HCT116 (cell line): Measurements from ENCODE around the gene CSF3R. TPM values are rescaled to one million over a fixed set of nuclear protein-coding genes. Genes with fewer than 3 reads are reported as not detected.

Experiments used
- ATAC-seq: fragments of 200-7000 bp; cut with Tn5 transposase; 2 replicates; pipeline ENCODE4 v1.9.1; 2020; ENCODE audit warnings: mild to moderate bottlenecking, moderate library complexity
- BruUV-seq: library from RNA; stranded (reverse); fragments of 400-500 nt; replicated peaks from 2 replicates; lab custom pipeline; 2021; lab: Mats Ljungman, UMichigan
- CTCF ChIA-PET: fragments of 300-600 bp; sonication (Branson Sonifier 250); formaldehyde crosslinking; loops from one replicate; lab custom pipeline; 2021; ENCODE audit warnings: antibody characterized with exemption; lab: Charles Lee
- POLR2A ChIA-PET: fragments of 300-600, 350-600 bp; sonication (Branson Sonifier 250); formaldehyde crosslinking; loops from one replicate; lab custom pipeline; 2021; ENCODE audit warnings: antibody characterized with exemption; lab: Charles Lee
- RAD21 ChIA-PET, 2 experiments: fragments of 300-600 bp; sonication (Branson Sonifier 250); formaldehyde crosslinking; loops; one replicate each; lab custom pipeline; 2023; ENCODE audit warnings: low total read pairs in 2 of 2; ENCODE audit not compliant: uncharacterized antibody in 2 of 2, unreplicated experiment in 2 of 2, low non-redundant PET in 1 of 2; lab: Charles Lee
- DNase-seq: peaks from one replicate; pipeline ENCODE4 v3.0.0-alpha.2; 2010; ENCODE audit warnings: low read depth, low spot score
- H2AFZ ChIP-seq: fragments of 200-600 bp; shearing (Covaris generic), sonication (generic); 2 replicates; pipeline ENCODE4 v1.6.1; 2017; ENCODE audit warnings: low read depth, mixed run types, mixed read lengths, antibody characterized with exemption, low read length; ENCODE audit not compliant: poor library complexity, severe bottlenecking
- H3K27ac ChIP-seq: 2 replicates; pipeline ENCODE4 v1.5.1; 2012; ENCODE audit warnings: low read depth, low read length
- H3K27me3 ChIP-seq: fragments of 200-600 bp; sonication (generic); 2 replicates; pipeline ENCODE4 v1.6.1; 2016; ENCODE audit warnings: mixed run types, low read length, mixed read lengths; ENCODE audit not compliant: insufficient read depth
- H3K36me3 ChIP-seq, 2 experiments: fragments of 200-500 bp in 1 of 2; fragments of 200-600 bp in 1 of 2; sonication (Bioruptor generic) in 1 of 2; sonication (generic) in 1 of 2; 2 replicates each; pipeline versions ENCODE4 v1.5.1 to v1.6.1; 2014 to 2016; ENCODE audit warnings: low read length in 2 of 2, inconsistent platforms in 1 of 2, mixed read lengths in 1 of 2, mixed run types in 1 of 2; ENCODE audit not compliant: insufficient read depth in 2 of 2, control insufficient read depth in 1 of 2
- H3K4me1 ChIP-seq, 2 experiments: fragments of 200-600 bp in 1 of 2; sonication (generic) in 1 of 2; 2 replicates each; pipeline versions ENCODE4 v1.5.1 to v1.6.1; 2012 to 2017; ENCODE audit warnings: low read length in 2 of 2, inconsistent platforms in 1 of 2, mild to moderate bottlenecking in 1 of 2, mixed read lengths in 1 of 2, mixed run types in 1 of 2, moderate library complexity in 1 of 2; ENCODE audit not compliant: insufficient read depth in 2 of 2, control insufficient read depth in 1 of 2
- H3K4me2 ChIP-seq: fragments of 200-600 bp; sonication (generic); 2 replicates; pipeline ENCODE4 v1.6.1; 2017; ENCODE audit warnings: mixed run types, low read length, mixed read lengths
- H3K4me3 ChIP-seq, 2 experiments: fragments of 200-600 bp in 1 of 2; sonication (generic) in 1 of 2; replicated peaks in 1 of 2; 2 replicates each; pipeline ENCODE4 v1.5.1; 2011 to 2016; ENCODE audit warnings: low read length in 2 of 2, control low read depth in 1 of 2, low read depth in 1 of 2, mild to moderate bottlenecking in 1 of 2, mixed read lengths in 1 of 2, mixed run types in 1 of 2
- H3K79me2 ChIP-seq: fragments of 200-600 bp; sonication (generic); 2 replicates; pipeline ENCODE4 v1.6.1; 2017; ENCODE audit warnings: mild to moderate bottlenecking, mixed run types, low read length, moderate library complexity, mixed read lengths; ENCODE audit not compliant: insufficient read depth
- H3K9ac ChIP-seq: fragments of 200-600 bp; sonication (generic); 2 replicates; pipeline ENCODE4 v1.6.1; 2016; ENCODE audit warnings: low read length, mixed read lengths
- H3K9me2 ChIP-seq: fragments of 200-600 bp; sonication (generic), shearing (Covaris generic); 2 replicates; pipeline ENCODE4 v1.6.1; 2017; ENCODE audit warnings: mixed run types, mild to moderate bottlenecking, moderate library complexity; ENCODE audit not compliant: insufficient read depth
- H3K9me3 ChIP-seq, 2 experiments: fragments of 200-500 bp in 1 of 2; fragments of 200-600 bp in 1 of 2; sonication (Bioruptor generic) in 1 of 2; sonication (generic) in 1 of 2; 2 replicates each; pipeline ENCODE4 v1.6.1; 2014 to 2017; ENCODE audit warnings: low read length in 2 of 2, mixed read lengths in 2 of 2, inconsistent platforms in 1 of 2, low read depth in 1 of 2, mild to moderate bottlenecking in 1 of 2, mixed run types in 1 of 2, moderate library complexity in 1 of 2; ENCODE audit not compliant: control insufficient read depth in 1 of 2, insufficient read depth in 1 of 2
- H4K20me1 ChIP-seq: fragments of 200-600 bp; sonication (generic), shearing (Covaris generic); 2 replicates; pipeline ENCODE4 v1.6.1; 2017; ENCODE audit warnings: mixed run types, mild to moderate bottlenecking, moderate library complexity; ENCODE audit not compliant: insufficient read depth
- CEBPB ChIP-seq: IDR thresholded peaks from 2 replicates; pipeline ENCODE4 v1.6.1; 2012; ENCODE audit warnings: low read depth
- RAD21 ChIP-seq: IDR thresholded peaks from 2 replicates; pipeline ENCODE4 v1.6.1; 2012; ENCODE audit warnings: low read depth, mild to moderate bottlenecking
- SIN3A ChIP-seq: IDR thresholded peaks from 2 replicates; pipeline ENCODE4 v1.6.1; 2012; ENCODE audit warnings: low read depth
- SRF ChIP-seq: IDR thresholded peaks from 2 replicates; pipeline ENCODE4 v1.6.1; 2012; ENCODE audit warnings: low read depth
- TCF7L2 ChIP-seq: IDR thresholded peaks from 2 replicates; pipeline ENCODE4 v1.7.0; 2011; ENCODE audit warnings: borderline replicate concordance, inconsistent platforms; ENCODE audit not compliant: insufficient read depth, insufficient read length; ENCODE audit errors: extremely low read depth
- YY1 ChIP-seq: IDR thresholded peaks from 2 replicates; pipeline ENCODE4 v1.6.1; 2011; ENCODE audit warnings: low read length, low read depth, moderate library complexity, mild to moderate bottlenecking; ENCODE audit not compliant: insufficient replicate concordance; ENCODE audit errors: extremely low read depth
- ZNF274 ChIP-seq: fragments of 200-500 bp; sonication (Bioruptor generic); IDR thresholded peaks from 2 replicates; pipeline ENCODE4 v1.6.1; 2014; ENCODE audit warnings: mild to moderate bottlenecking, low read depth, low read length, inconsistent platforms
- intact Hi-C: fragments of 100-400 bp; cut with micrococcal nuclease; formaldehyde crosslinking; loops from 2 replicates; pipeline ENCODE4 v1.10.0; 2022
- total RNA-seq: library from RNA; stranded (reverse); gene quantifications from one replicate; pipeline ENCODE4 v1.2.1, GENCODE V29; 2021; ENCODE audit not compliant: unreplicated experiment
- TF ChIP-seq, protein P1 (sequence below): IDR thresholded peaks from 2 replicates; pipeline ENCODE4 v1.6.1; 2011; ENCODE audit warnings: mild to moderate bottlenecking, low read length, moderate library complexity; ENCODE audit not compliant: insufficient replicate concordance; ENCODE audit errors: extremely low read depth
- TF ChIP-seq, protein P2 (sequence below): IDR thresholded peaks from 2 replicates; pipeline ENCODE4 v1.6.1; 2012
- TF ChIP-seq, protein P3 (sequence below): IDR thresholded peaks from 2 replicates; pipeline ENCODE4 v1.6.1; 2012; ENCODE audit warnings: low read depth
- TF ChIP-seq, protein P4 (sequence below): IDR thresholded peaks from 2 replicates; pipeline ENCODE4 v1.6.1; 2012
- TF ChIP-seq, protein P5 (sequence below), 3 experiments: fragments of 200-600 bp in 1 of 3; sonication (generic) in 1 of 3; IDR thresholded peaks in 2 of 3; conservative IDR thresholded peaks in 1 of 3; 2 replicates each; pipeline ENCODE4 v1.5.1; 2012 to 2017; ENCODE audit warnings: low read depth in 2 of 3, low read length in 2 of 3, antibody characterized with exemption in 1 of 3, borderline replicate concordance in 1 of 3, control low read depth in 1 of 3, mild to moderate bottlenecking in 1 of 3, mixed read lengths in 1 of 3, mixed run types in 1 of 3, moderate library complexity in 1 of 3; ENCODE audit not compliant: insufficient read depth in 1 of 3

The CSF3R gene
- total RNA-seq, 1 experiment from 2014 or later = 0.32 TPM

DNA sequence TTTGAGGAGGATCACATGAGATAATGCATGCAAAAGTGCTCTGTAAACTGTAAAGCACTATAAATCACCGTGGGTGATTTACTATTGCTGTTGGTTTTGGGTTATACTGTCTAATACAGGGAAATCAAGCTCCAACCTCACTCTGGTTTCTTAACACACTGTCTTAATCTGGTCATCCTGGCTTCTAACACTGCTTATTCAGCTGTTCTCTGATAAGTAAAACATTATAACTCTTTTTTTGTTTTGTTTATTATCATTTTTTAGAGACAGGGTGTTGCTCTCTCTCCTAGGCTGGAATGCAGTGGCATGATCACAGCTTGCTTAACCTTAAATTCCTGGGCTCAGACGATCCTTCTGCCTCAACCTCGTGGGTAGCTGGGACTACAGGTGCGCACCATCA is 63.1 kb downstream of the CSF3R start (continued):
- TF ChIP-seq, protein P1, sequence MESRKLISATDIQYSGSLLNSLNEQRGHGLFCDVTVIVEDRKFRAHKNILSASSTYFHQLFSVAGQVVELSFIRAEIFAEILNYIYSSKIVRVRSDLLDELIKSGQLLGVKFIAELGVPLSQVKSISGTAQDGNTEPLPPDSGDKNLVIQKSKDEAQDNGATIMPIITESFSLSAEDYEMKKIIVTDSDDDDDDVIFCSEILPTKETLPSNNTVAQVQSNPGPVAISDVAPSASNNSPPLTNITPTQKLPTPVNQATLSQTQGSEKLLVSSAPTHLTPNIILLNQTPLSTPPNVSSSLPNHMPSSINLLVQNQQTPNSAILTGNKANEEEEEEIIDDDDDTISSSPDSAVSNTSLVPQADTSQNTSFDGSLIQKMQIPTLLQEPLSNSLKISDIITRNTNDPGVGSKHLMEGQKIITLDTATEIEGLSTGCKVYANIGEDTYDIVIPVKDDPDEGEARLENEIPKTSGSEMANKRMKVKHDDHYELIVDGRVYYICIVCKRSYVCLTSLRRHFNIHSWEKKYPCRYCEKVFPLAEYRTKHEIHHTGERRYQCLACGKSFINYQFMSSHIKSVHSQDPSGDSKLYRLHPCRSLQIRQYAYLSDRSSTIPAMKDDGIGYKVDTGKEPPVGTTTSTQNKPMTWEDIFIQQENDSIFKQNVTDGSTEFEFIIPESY = no peak
- TF ChIP-seq SIN3A = no peak

DNA sequence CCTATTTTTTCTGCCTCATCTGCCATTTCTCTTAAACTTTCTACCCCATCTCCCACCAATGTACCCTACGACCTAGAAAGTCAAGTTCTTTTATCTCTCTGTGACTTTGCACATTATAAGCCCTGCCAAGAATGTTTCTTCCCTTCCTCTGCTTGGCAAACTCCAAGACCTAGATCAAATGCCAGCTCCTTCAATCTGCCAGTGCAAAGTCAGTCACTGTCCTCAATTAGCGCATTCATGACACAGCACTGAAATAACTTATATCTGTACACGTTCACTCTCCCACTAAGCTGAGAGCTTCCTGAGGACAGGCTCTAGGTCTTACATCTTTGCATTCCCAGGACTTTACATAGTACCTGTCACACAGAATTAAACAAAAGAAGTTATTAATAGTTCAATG is 63.6 kb downstream of the CSF3R start:
- Histone ChIP-seq H3K9me3 (no peaks in the 10 kb centered on the region), H3K9ac (no peak overlapping the region), H3K27me3 (no peaks in the 10 kb centered on the region), H2AFZ (no peak overlapping the region), H3K27ac (no peak overlapping the region), H3K4me1 (peaks cover 6 to 23% of the 10 kb centered on the region in 2 experiments; a peak in 3 of 4 replicates), H3K4me2 (no peak overlapping the region), H4K20me1 (no peaks in the 10 kb centered on the region), H3K9me2 (no peaks in the 10 kb centered on the region), H3K36me3 (no peaks in the 10 kb centered on the region), H3K4me3 (no peak overlapping the region), H3K79me2 (no peaks in the 10 kb centered on the region)
- ChIA-PET RAD21 (interaction anchor here in 1 of 2 experiments (1.6 kb wide), 1 partner anchor 77 kb away, joined by 4 read pairs; no protein-coding TSS in a partner anchor), POLR2A (interaction anchor here (5.9 kb wide), 1 partner anchor 18 kb away, joined by 20 read pairs; no protein-coding TSS in a partner anchor), CTCF (interaction anchor here (1.2 to 3.0 kb wide), 2 partner anchors 18 to 50 kb away, joined by 5 to 7 read pairs; no protein-coding TSS in a partner anchor)
- ATAC-seq (no peak), DNase-seq (no peak)
- TF ChIP-seq, protein P2, sequence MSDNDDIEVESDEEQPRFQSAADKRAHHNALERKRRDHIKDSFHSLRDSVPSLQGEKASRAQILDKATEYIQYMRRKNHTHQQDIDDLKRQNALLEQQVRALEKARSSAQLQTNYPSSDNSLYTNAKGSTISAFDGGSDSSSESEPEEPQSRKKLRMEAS = no peak
- TF ChIP-seq YY1 (no peak), TCF7L2 (no peak), SIN3A (no peak), CEBPB (no peak), RAD21 (no peak), ZNF274 (no peak), SRF (no peak)
- TF ChIP-seq, protein P3, sequence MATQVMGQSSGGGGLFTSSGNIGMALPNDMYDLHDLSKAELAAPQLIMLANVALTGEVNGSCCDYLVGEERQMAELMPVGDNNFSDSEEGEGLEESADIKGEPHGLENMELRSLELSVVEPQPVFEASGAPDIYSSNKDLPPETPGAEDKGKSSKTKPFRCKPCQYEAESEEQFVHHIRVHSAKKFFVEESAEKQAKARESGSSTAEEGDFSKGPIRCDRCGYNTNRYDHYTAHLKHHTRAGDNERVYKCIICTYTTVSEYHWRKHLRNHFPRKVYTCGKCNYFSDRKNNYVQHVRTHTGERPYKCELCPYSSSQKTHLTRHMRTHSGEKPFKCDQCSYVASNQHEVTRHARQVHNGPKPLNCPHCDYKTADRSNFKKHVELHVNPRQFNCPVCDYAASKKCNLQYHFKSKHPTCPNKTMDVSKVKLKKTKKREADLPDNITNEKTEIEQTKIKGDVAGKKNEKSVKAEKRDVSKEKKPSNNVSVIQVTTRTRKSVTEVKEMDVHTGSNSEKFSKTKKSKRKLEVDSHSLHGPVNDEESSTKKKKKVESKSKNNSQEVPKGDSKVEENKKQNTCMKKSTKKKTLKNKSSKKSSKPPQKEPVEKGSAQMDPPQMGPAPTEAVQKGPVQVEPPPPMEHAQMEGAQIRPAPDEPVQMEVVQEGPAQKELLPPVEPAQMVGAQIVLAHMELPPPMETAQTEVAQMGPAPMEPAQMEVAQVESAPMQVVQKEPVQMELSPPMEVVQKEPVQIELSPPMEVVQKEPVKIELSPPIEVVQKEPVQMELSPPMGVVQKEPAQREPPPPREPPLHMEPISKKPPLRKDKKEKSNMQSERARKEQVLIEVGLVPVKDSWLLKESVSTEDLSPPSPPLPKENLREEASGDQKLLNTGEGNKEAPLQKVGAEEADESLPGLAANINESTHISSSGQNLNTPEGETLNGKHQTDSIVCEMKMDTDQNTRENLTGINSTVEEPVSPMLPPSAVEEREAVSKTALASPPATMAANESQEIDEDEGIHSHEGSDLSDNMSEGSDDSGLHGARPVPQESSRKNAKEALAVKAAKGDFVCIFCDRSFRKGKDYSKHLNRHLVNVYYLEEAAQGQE = no peak
- TF ChIP-seq, protein P4, sequence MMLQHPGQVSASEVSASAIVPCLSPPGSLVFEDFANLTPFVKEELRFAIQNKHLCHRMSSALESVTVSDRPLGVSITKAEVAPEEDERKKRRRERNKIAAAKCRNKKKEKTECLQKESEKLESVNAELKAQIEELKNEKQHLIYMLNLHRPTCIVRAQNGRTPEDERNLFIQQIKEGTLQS = no peak
- TF ChIP-seq, protein P5, sequence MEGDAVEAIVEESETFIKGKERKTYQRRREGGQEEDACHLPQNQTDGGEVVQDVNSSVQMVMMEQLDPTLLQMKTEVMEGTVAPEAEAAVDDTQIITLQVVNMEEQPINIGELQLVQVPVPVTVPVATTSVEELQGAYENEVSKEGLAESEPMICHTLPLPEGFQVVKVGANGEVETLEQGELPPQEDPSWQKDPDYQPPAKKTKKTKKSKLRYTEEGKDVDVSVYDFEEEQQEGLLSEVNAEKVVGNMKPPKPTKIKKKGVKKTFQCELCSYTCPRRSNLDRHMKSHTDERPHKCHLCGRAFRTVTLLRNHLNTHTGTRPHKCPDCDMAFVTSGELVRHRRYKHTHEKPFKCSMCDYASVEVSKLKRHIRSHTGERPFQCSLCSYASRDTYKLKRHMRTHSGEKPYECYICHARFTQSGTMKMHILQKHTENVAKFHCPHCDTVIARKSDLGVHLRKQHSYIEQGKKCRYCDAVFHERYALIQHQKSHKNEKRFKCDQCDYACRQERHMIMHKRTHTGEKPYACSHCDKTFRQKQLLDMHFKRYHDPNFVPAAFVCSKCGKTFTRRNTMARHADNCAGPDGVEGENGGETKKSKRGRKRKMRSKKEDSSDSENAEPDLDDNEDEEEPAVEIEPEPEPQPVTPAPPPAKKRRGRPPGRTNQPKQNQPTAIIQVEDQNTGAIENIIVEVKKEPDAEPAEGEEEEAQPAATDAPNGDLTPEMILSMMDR (IDR thresholded peaks at IDR 0.05 in 2 of 3, conservative IDR thresholded peaks at IDR 0.05 in 1 of 3; ENCODE audit: borderline replicate concordance in 1 of 3, insufficient read depth in 1 of 3, low read depth in 2 of 3, low read length in 2 of 3) = no peak
- BruUV-seq = no TSS peak
- intact Hi-C loops = no loop called here
